T1000 (cell line): ENCODE data around the gene PPP2R3B.
"Not testable (repeated sequence)": the region's sequence is repeated elsewhere in the genome, so short reads cannot be mapped to it uniquely, and the experiment has no call there.

ENCODE experiments used
- DNase-seq: peaks from one replicate; lab custom pipeline; 2025; ENCODE audit warnings: mixed read lengths; lab: John Stamatoyannopoulos, UW

The PPP2R3B gene

GRCh38 chrX:318739-319578, 67.7 kb downstream of the PPP2R3B start, which contains the start of gene GTPBP6:
Gene GTPBP6, minus strand, starts transcription at chrX:318796. Its CDS starts 9 bp downstream, at chrX:318787.
- DNase-seq: no peak

- no peak for DNase-seq
Observed at GRCh38 chrX:318068-318738, 68.5 kb downstream of the PPP2R3B start.

- DNase-seq: no peak
Observed at GRCh38 chrX:317424-318067, 69.2 kb downstream of the PPP2R3B start.

- no peak for DNase-seq
Observed at GRCh38 chrX:316351-317325, 70.1 kb downstream of the PPP2R3B start.

- DNase-seq: no peak
Observed at GRCh38 chrX:314781-315595, 71.7 kb downstream of the PPP2R3B start.

- no peak for DNase-seq
Observed at GRCh38 chrX:314049-314448, 72.7 kb downstream of the PPP2R3B start.

GRCh38 chrX:313546-313945, 73.2 kb downstream of the PPP2R3B start:
- no peak for DNase-seq

GRCh38 chrX:312621-313331, 73.9 kb downstream of the PPP2R3B start:
- no peak for DNase-seq

- no peak for DNase-seq
Observed at GRCh38 chrX:311156-312129, 75.3 kb downstream of the PPP2R3B start.

- DNase-seq: no peak
Observed at GRCh38 chrX:310621-311155, 76.0 kb downstream of the PPP2R3B start.

GRCh38 chrX:308821-309520, 77.7 kb downstream of the PPP2R3B start:
- DNase-seq: no peak

GRCh38 chrX:307261-308111, 79.2 kb downstream of the PPP2R3B start:
- no peak for DNase-seq

GRCh38 chrX:306614-307251, 80.0 kb downstream of the PPP2R3B start:
- DNase-seq: not testable (repeated sequence)

GRCh38 chrX:305781-306613, 80.7 kb downstream of the PPP2R3B start:
- not testable (repeated sequence) for DNase-seq

GRCh38 chrX:302975-303374, 83.7 kb downstream of the PPP2R3B start:
- no peak for DNase-seq

GRCh38 chrX:300334-300733, 86.4 kb downstream of the PPP2R3B start:
- DNase-seq: no peak
